BLaER1 (cell line): ENCODE results near the gene ACTR3.
"Not testable (repeated sequence)": the region's sequence is repeated elsewhere in the genome, so short reads cannot be mapped to it uniquely, and the experiment has no call there.

Source experiments
- H3K27ac ChIP-seq: shearing (Covaris generic); formaldehyde crosslinking; 2 replicates; pipeline ENCODE4 v1.8.1; 2022
- H3K27me3 ChIP-seq: shearing (Covaris generic); formaldehyde crosslinking; 2 replicates; pipeline ENCODE4 v1.8.1; 2022
- H3K36me3 ChIP-seq: shearing (Covaris generic); formaldehyde crosslinking; 2 replicates; pipeline ENCODE4 v1.8.1; 2022
- H3K4me1 ChIP-seq: shearing (Covaris generic); formaldehyde crosslinking; 2 replicates; pipeline ENCODE4 v1.8.1; 2022
- H3K4me2 ChIP-seq: shearing (Covaris generic); formaldehyde crosslinking; 2 replicates; pipeline ENCODE4 v1.8.1; 2022
- H3K4me3 ChIP-seq: shearing (Covaris generic); formaldehyde crosslinking; 2 replicates; pipeline ENCODE4 v1.8.1; 2022
- H3K9ac ChIP-seq: shearing (Covaris generic); formaldehyde crosslinking; 2 replicates; pipeline ENCODE4 v1.8.1; 2022
- H3K9me3 ChIP-seq: shearing (Covaris generic); formaldehyde crosslinking; 2 replicates; pipeline ENCODE4 v1.8.1; 2022
- H4K20me1 ChIP-seq: shearing (Covaris generic); formaldehyde crosslinking; 2 replicates; pipeline ENCODE4 v1.8.1; 2022
- Cebpa-rat ChIP-seq: shearing (Covaris generic); IDR thresholded peaks from 2 replicates; pipeline ENCODE4 v1.8.1; 2022

ACTR3 gene

DNA sequence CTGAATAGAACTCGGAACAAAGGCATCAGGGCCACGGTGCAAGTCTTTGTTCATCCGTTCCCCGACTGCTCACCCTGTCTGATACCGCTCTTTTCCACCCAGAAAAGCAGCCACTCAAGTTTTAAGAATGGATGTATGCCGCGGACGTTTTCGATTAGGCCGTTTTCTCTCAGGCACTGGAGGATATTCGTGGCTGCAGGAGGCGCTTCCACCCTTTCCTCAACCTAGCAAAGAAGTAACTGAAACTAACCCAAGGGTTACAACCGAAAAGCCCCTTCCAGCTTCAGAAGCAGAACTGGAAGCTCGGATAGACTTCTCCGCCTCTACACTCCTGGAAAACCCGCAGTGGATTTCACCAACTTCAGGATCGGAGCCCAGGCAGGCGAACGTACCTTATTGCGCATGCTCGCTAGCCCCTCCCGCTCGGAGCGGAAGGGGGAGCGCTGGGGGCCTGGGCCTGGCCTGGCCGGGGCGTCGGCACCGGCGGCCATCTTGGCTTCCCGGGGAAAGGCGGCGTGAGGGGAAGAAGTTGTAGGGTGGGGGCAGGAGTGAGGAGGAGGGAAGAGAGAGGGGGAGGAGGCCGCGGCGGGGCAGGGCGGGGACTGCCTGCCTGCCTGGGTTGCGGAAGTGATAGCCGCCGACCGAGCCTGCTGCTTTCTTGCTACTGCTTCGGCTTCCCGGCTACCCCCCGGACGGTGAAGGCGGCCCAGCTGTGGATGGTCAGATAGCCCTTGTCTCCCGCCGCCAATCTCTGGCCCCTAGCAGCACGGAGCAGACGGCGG lies at the start of gene ACTR3:
Gene ACTR3 (plus strand): TSS at position 619 of the 782 bp plus-strand sequence. CDS start 191 bp downstream, outside the sequence.
- TF ChIP-seq Cebpa-rat = no peak
- H3K4me2 ChIP-seq = peak within 1 kb of the TSS; percentile 89
- H3K4me3 ChIP-seq = peak within 1 kb of the TSS; percentile 98
- H3K9me3 ChIP-seq = no peaks in the 10 kb centered on the region
- peak within 1 kb of the TSS; percentile 96 for H3K9ac ChIP-seq
- H3K27ac ChIP-seq = peak within 1 kb of the TSS; percentile 94
- peaks cover 34% of the 10 kb centered on the region for H3K36me3 ChIP-seq
- peaks cover 40% of the 10 kb centered on the region for H4K20me1 ChIP-seq
- peaks cover 58% of the 10 kb centered on the region for H3K4me1 ChIP-seq
- H3K27me3 ChIP-seq = no peaks in the 10 kb centered on the region

DNA sequence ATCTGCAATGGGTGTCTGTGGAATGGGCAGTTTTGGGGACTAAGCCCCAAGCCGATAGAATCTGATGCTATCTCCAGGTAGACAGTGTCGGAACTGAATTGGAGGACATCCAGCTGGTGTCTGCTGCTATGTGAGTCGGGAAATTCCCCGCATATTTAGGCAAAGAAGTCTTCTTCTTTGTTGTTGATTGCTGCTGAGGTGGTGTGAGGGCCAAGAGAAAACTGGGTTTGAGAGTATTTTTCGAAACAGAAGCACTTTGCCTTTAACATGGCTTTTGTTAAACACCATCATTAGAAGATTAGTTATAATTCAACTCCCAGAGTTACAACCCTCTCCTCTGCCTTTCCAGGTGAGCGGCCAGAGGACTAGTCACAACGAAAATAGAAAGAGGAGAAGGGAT lies 49.4 kb upstream of the ACTR3 start:
- peaks cover 7% of the 10 kb centered on the region for H3K9me3 ChIP-seq
- no peaks in the 10 kb centered on the region for H3K36me3 ChIP-seq
- TF ChIP-seq Cebpa-rat = no peak
- H3K4me3 ChIP-seq = no peak overlapping the region
- no peaks in the 10 kb centered on the region for H3K27me3 ChIP-seq
- H3K4me1 ChIP-seq = no peaks in the 10 kb centered on the region
- H3K9ac ChIP-seq = no peak overlapping the region
- H3K4me2 ChIP-seq = no peak overlapping the region
- no peaks in the 10 kb centered on the region for H4K20me1 ChIP-seq
- no peak overlapping the region for H3K27ac ChIP-seq

DNA sequence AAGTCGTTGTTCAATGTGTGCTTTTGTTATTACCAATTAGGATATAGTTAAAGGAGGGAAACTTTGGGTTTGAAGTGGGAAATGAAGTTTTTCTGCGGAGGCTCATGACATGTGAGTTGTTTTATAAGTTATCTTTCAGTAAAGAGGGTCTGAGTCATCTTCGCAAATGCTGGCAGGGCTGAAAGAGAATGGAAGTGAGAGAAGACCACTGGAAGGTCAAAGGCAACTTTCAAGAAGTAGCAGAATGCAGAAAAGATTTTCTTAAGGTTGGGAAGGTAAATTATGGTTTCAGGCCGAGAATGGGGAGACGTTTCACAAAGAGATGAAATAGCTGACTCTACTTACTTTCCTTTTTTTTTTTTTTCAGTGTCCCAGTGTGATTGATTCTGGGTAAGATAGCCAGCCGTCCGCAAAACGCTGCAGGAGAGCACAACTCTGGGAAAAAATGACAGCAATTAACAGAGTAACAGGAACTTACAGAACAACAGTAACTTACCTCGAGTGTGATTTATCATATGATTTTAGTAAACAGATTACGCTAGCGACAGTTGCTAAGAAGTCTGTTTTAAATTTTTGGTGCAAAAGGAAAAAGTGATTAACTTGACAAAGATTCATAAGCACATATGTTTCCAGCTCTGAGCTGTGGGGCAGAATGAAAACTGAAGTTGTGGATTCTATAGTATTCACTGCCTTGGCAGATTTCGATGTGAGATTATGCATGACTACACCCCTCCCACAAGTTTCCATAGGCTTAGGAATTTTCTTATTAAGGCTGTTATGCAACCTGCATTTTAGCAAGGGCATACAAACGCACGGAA lies 46.8 kb upstream of the ACTR3 start:
- TF ChIP-seq Cebpa-rat = no peak
- H3K27me3 ChIP-seq = no peaks in the 10 kb centered on the region
- H3K4me2 ChIP-seq = no peak overlapping the region
- H3K9ac ChIP-seq = no peak overlapping the region
- H3K4me3 ChIP-seq = no peak overlapping the region
- no peaks in the 10 kb centered on the region for H4K20me1 ChIP-seq
- no peaks in the 10 kb centered on the region for H3K4me1 ChIP-seq
- no peaks in the 10 kb centered on the region for H3K36me3 ChIP-seq
- no peak overlapping the region for H3K27ac ChIP-seq
- peaks cover 19% of the 10 kb centered on the region for H3K9me3 ChIP-seq

DNA sequence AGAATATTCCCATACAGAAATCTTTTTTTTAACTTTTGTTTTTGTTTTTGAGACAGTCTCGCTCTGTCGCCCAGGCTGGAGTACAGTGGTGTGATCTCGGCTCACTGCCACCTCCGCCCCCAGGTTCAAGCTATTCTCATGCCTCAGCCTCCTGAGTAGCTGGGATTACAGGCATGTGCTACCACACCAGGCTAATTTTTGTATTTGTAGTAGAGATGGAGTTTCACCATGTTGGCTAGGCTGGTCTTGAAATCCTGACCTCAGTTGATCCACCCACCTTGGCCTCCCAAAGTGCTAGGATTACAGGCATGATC lies 46.2 kb upstream of the ACTR3 start:
- H3K27ac ChIP-seq, H3K9ac ChIP-seq, H3K36me3 ChIP-seq, H3K27me3 ChIP-seq, H3K4me1 ChIP-seq, H4K20me1 ChIP-seq, H3K4me2 ChIP-seq, H3K4me3 ChIP-seq: not testable (repeated sequence)
- peaks cover 19% of the 10 kb centered on the region for H3K9me3 ChIP-seq

DNA sequence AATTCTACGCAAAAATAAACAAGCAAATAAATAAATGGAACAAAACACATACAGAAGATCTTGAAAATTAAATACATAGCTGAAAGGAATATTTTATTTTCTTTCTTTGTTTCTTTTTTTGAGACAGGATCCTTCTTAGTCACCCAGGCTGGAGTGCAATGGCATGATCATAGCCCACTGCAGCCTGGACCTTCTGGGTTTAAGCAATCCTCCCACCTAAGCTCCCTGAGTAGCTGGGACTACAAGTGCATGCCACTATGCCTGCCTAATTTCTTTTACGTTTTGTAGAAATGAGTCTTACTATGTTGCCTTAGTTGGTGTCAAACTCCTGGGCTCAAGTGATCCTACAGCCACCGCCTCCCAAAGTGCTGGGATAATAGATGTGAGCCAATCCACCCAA lies 44.6 kb upstream of the ACTR3 start:
- Histone ChIP-seq H3K36me3 (no peaks in the 10 kb centered on the region), H3K4me3 (no peak overlapping the region), H3K27me3 (no peaks in the 10 kb centered on the region), H3K4me2 (no peak overlapping the region), H3K4me1 (no peaks in the 10 kb centered on the region), H3K9me3 (peaks cover 19% of the 10 kb centered on the region), H3K27ac (no peak overlapping the region), H4K20me1 (no peaks in the 10 kb centered on the region), H3K9ac (no peak overlapping the region)
- TF ChIP-seq Cebpa-rat = no peak

DNA sequence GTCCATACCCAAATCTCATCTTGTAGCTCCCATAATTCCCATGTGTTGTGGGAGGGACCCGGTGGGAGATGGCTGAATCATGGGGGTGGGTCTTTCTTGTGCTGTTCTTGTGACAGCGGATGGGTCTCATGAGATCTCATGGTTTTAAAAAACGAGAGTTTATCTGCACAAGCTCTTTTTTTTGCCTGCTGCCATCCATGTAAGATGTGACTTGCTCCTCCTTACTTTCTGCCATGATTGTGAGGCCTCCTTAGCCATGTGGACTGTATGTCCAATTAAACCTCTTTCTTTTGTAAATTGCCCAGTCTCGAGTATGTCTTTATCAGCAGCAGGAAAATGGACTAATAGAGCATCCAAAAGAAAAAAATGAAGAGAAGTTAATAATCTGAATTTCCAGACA lies 44.1 kb upstream of the ACTR3 start:
- H3K4me2 ChIP-seq, H3K27ac ChIP-seq, H3K4me1 ChIP-seq, H3K36me3 ChIP-seq, H3K27me3 ChIP-seq, H3K9ac ChIP-seq, H4K20me1 ChIP-seq, H3K4me3 ChIP-seq: not testable (repeated sequence)
- peaks cover 19% of the 10 kb centered on the region for H3K9me3 ChIP-seq

DNA sequence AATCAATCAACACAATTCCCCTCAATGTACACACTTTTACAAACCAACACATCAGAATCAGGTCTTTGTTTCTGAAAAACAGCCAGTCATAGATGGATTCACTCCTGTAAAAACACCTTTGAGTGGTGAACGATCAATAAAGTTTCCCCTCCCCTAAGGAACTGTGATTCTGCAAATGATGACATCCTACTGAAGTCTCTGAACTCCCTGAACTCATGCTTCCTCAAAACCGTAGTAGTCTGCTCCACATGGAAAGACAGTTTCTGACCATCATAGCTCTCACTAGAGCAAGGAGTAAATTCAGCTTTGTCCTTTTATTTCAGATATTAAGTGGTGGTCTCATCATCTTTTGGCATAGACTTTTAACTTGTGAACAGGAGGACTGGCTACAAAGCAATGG lies 43.5 kb upstream of the ACTR3 start:
- Histone ChIP-seq H3K4me1 (no peaks in the 10 kb centered on the region), H3K27me3 (no peaks in the 10 kb centered on the region), H3K4me2 (no peak overlapping the region), H3K27ac (no peak overlapping the region), H3K9me3 (peaks cover 19% of the 10 kb centered on the region), H4K20me1 (no peaks in the 10 kb centered on the region), H3K36me3 (no peaks in the 10 kb centered on the region), H3K9ac (no peak overlapping the region), H3K4me3 (no peak overlapping the region)
- TF ChIP-seq Cebpa-rat = no peak

DNA sequence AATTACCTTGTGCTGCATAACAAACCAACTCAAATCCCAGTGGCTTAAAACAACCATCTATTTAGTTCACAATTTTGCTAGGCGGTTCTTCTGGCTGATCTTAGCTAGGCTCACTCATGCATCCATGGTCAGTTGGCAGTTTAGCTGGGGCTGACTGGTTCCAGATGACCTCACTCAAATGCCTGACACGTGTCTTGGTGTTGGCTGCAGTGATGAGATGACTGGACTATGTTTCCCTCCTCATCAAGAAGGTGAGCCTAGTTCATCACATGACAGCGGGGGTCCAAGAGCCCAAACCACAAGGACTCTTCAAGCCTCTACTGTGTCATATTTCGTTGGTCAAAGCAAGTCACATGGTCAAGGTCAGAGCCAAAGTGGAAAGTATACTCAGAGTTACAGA lies 42.7 kb upstream of the ACTR3 start:
- Histone ChIP-seq H3K9ac (no peak overlapping the region), H3K4me1 (no peaks in the 10 kb centered on the region), H3K4me3 (no peak overlapping the region), H3K9me3 (peaks cover 19% of the 10 kb centered on the region), H3K27ac (no peak overlapping the region), H3K27me3 (no peaks in the 10 kb centered on the region), H4K20me1 (no peaks in the 10 kb centered on the region), H3K4me2 (no peak overlapping the region), H3K36me3 (no peaks in the 10 kb centered on the region)
- TF ChIP-seq Cebpa-rat = no peak

DNA sequence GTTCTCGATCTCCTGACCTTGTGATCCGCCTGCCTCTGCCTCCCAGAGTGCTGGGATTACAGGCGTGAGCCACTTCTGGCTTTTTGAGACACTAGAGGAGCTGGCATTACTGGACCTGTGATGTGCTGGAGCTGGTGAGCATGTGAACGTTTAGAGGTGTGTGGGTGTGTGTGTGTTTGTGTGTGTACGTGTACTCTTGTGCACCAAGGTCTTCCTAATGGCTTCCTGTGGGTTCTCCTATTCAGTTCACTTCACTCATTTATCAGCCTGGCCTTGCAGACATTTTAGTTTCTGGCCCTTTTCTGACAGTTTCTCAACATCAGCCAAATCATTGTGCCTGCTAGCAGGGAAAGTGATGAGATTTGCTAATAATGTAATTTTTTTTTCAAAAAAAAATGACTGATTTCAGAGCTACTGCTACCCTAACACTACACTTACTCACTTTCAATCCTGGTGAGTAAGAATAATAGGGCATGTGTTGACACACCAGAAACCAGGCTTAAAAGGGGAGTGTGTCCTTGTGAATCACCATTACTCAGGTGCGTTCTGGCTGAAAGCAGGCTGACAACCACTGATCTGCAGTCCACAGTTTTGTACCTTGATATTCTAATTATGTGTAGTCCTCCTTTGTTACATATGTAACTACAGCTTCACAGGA lies 41.0 kb upstream of the ACTR3 start:
- Histone ChIP-seq H4K20me1 (no peaks in the 10 kb centered on the region), H3K9ac (no peak overlapping the region), H3K4me3 (no peak overlapping the region), H3K36me3 (no peaks in the 10 kb centered on the region), H3K9me3 (peaks cover 19% of the 10 kb centered on the region), H3K27me3 (no peaks in the 10 kb centered on the region), H3K4me2 (no peak overlapping the region), H3K27ac (no peak overlapping the region), H3K4me1 (no peaks in the 10 kb centered on the region)
- TF ChIP-seq Cebpa-rat = no peak

DNA sequence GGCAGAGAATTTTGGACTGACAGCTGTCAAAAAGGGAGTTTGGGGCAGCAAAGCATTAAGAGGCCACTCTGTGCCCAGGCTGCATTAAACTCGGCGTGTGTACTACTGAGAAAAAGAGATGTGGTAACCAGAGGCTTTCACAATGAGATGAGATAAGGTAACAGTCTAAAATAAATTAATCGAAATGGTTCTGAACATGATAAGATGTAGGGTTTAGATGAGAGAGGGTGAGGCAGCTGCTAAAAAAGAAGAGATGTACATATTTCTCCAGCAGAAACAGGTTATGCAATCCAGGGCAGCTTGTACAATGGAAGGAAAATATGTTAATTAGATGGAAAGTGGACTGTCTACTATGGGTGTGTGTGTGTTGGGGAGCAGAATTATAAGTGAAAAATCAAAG lies 39.2 kb upstream of the ACTR3 start:
- H3K4me1 ChIP-seq = no peaks in the 10 kb centered on the region
- no peaks in the 10 kb centered on the region for H3K36me3 ChIP-seq
- peaks cover 10% of the 10 kb centered on the region for H3K9me3 ChIP-seq
- no peak overlapping the region for H3K4me2 ChIP-seq
- no peak for TF ChIP-seq Cebpa-rat
- H3K9ac ChIP-seq = no peak overlapping the region
- no peak overlapping the region for H3K4me3 ChIP-seq
- H4K20me1 ChIP-seq = no peaks in the 10 kb centered on the region
- H3K27ac ChIP-seq = no peak overlapping the region
- H3K27me3 ChIP-seq = no peaks in the 10 kb centered on the region
